Measurements from ENCODE around the gene FBLIM1.

FBLIM1 gene

DNA sequence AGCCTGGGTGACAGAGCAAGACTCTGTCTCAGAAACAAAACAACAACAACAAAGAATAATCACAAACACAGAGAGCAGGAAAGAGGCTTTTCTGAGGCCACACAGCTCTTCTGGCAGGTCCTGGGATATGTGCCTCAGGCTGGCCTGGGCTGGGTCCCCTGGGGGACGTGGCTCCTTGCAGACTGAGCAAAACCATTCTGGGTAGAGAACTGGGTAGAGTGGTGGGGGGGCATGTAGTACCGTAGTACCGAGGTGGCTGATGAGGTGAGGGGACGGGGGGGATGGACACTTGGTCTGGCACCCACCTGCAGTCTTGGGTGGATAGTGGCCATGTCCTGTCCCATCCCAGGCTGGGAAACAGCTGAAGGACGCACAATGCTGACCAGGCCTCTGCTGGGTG, 10.3 kb upstream of the FBLIM1 start:
- H3K36me3 ChIP-seq (ENCODE audit: control insufficient read depth in 2 of 2, insufficient read depth in 1 of 2, low read length in 2 of 2) = no peaks in the 10 kb centered on the region
- TF ChIP-seq, protein P1, sequence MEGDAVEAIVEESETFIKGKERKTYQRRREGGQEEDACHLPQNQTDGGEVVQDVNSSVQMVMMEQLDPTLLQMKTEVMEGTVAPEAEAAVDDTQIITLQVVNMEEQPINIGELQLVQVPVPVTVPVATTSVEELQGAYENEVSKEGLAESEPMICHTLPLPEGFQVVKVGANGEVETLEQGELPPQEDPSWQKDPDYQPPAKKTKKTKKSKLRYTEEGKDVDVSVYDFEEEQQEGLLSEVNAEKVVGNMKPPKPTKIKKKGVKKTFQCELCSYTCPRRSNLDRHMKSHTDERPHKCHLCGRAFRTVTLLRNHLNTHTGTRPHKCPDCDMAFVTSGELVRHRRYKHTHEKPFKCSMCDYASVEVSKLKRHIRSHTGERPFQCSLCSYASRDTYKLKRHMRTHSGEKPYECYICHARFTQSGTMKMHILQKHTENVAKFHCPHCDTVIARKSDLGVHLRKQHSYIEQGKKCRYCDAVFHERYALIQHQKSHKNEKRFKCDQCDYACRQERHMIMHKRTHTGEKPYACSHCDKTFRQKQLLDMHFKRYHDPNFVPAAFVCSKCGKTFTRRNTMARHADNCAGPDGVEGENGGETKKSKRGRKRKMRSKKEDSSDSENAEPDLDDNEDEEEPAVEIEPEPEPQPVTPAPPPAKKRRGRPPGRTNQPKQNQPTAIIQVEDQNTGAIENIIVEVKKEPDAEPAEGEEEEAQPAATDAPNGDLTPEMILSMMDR (tag by site-specific recombination; IDR thresholded peaks at IDR 0.05) = no peak
- TF ChIP-seq ZNF664 (tag by site-specific recombination; IDR thresholded peaks at IDR 0.05) (no peak), ZNF202 (tag by site-specific recombination; IDR thresholded peaks at IDR 0.05; ENCODE audit: borderline replicate concordance) (no peak), ZNF549 (tag by site-specific recombination; IDR thresholded peaks at IDR 0.05) (no peak), GLIS1 (tag by site-specific recombination; IDR thresholded peaks at IDR 0.05) (no peak), ZFP69B (tag by site-specific recombination; IDR thresholded peaks at IDR 0.05) (no peak), ZNF501 (tag by site-specific recombination; IDR thresholded peaks at IDR 0.05) (no peak), ZSCAN30 (tag by site-specific recombination; IDR thresholded peaks at IDR 0.05) (no peak), MEIS1 (CRISPR knock-in tag; IDR thresholded peaks at IDR 0.05; ENCODE audit: borderline replicate concordance) (no peak), ZNF274 (IDR thresholded peaks at IDR 0.05; ENCODE audit: low read length) (no peak), ZNF274 (tag by site-specific recombination; IDR thresholded peaks at IDR 0.05; ENCODE audit: borderline replicate concordance) (no peak), GLI2 (tag by site-specific recombination; IDR thresholded peaks at IDR 0.05; ENCODE audit: borderline replicate concordance, low read depth) (no peak), ZNF174 (tag by site-specific recombination; IDR thresholded peaks at IDR 0.05) (no peak), ZNF37A (tag by site-specific recombination; IDR thresholded peaks at IDR 0.05) (no peak), ZNF221 (tag by site-specific recombination; IDR thresholded peaks at IDR 0.05; ENCODE audit: borderline replicate concordance) (no peak), ZNF777 (tag by site-specific recombination; IDR thresholded peaks at IDR 0.05; ENCODE audit: borderline replicate concordance) (no peak), GFI1B (tag by site-specific recombination; IDR thresholded peaks at IDR 0.05) (no peak), ZNF747 (tag by site-specific recombination; IDR thresholded peaks at IDR 0.05) (no peak), SP2 (tag by site-specific recombination; IDR thresholded peaks at IDR 0.05) (no peak)
- TF ChIP-seq, protein P2, sequence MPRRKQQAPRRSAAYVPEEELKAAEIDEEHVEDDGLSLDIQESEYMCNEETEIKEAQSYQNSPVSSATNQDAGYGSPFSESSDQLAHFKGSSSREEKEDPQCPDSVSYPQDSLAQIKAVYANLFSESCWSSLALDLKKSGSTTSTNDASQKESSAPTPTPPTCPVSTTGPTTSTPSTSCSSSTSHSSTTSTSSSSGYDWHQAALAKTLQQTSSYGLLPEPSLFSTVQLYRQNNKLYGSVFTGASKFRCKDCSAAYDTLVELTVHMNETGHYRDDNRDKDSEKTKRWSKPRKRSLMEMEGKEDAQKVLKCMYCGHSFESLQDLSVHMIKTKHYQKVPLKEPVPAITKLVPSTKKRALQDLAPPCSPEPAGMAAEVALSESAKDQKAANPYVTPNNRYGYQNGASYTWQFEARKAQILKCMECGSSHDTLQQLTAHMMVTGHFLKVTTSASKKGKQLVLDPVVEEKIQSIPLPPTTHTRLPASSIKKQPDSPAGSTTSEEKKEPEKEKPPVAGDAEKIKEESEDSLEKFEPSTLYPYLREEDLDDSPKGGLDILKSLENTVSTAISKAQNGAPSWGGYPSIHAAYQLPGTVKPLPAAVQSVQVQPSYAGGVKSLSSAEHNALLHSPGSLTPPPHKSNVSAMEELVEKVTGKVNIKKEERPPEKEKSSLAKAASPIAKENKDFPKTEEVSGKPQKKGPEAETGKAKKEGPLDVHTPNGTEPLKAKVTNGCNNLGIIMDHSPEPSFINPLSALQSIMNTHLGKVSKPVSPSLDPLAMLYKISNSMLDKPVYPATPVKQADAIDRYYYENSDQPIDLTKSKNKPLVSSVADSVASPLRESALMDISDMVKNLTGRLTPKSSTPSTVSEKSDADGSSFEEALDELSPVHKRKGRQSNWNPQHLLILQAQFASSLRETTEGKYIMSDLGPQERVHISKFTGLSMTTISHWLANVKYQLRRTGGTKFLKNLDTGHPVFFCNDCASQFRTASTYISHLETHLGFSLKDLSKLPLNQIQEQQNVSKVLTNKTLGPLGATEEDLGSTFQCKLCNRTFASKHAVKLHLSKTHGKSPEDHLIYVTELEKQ (tag by site-specific recombination; IDR thresholded peaks at IDR 0.05; ENCODE audit: borderline replicate concordance) = no peak
- ChIA-PET POLR2A (interaction anchor here (0.5 kb wide), 1 partner anchor 62 kb away, joined by 3 read pairs; no protein-coding TSS in a partner anchor), CTCF (interaction anchor here (0.6 kb wide), 1 partner anchor 270 kb away, joined by 3 read pairs; no protein-coding TSS in a partner anchor)
- H3K9me3 ChIP-seq (ENCODE audit: control insufficient read depth, insufficient read depth, low read depth, low read length) = no peaks in the 10 kb centered on the region
- no peaks in the 10 kb centered on the region for H3K4me1 ChIP-seq (ENCODE audit: control insufficient read depth, insufficient read depth, low read length)
- no peak overlapping the region for H3K4me3 ChIP-seq (ENCODE audit: low read depth, low read length)
- no peak overlapping the region for H3K27ac ChIP-seq (ENCODE audit: extremely low read depth, low read depth, low read length)

DNA sequence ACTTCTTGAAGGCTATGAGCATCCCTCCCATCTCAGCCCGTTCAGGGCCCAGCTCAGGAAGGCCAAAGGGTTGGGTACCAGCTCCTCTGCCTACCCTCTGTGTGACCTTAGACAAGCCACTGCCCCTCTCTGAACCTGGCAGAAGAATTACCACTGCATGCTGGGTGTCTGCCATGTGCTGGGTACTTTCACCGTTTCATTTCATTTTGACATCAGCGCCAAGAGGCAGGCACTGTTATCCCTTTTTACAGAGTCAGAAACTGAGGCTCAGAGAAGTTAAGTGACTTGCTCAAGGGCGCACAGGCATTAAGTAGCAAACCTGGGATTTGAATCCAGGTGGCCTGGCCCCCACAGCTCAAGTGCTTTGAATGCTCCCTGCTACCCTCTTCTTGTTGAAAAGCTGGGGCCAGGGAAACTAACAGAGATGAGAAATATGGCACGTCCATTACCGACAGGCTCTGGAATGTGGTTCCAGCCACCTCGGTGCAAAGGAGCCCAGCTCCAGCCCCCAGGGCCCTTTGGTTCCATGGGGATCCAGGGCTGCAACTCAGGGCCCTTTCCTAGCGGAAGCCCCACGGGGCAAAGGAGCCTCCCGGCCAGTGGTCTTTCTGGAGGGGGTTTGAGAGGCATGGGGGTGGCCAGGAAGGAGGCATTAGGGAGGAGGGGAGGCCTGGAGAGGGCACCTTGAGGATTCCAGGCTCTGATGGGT, 9.8 kb upstream of the FBLIM1 start:
- no peaks in the 10 kb centered on the region for H3K4me1 ChIP-seq (ENCODE audit: control insufficient read depth, insufficient read depth, low read length)
- H3K36me3 ChIP-seq (ENCODE audit: control insufficient read depth in 2 of 2, insufficient read depth in 1 of 2, low read length in 2 of 2) = no peaks in the 10 kb centered on the region
- H3K4me3 ChIP-seq (ENCODE audit: low read depth, low read length) = no peak overlapping the region
- no peaks in the 10 kb centered on the region for H3K9me3 ChIP-seq (ENCODE audit: control insufficient read depth, insufficient read depth, low read depth, low read length)
- no peak overlapping the region for H3K27ac ChIP-seq (ENCODE audit: extremely low read depth, low read depth, low read length)
- peak; percentile 83; the same call in 1 of the 2 replicates for TF ChIP-seq ZNF768 (tag by site-specific recombination; IDR thresholded peaks at IDR 0.05)
- TF ChIP-seq ZNF146 (tag by site-specific recombination; IDR thresholded peaks at IDR 0.05) = no peak
- TF ChIP-seq ZNF155 (tag by site-specific recombination; IDR thresholded peaks at IDR 0.05) = no peak
- ChIA-PET CTCF (no interaction called here), POLR2A (interaction anchor here (0.5 kb wide), 1 partner anchor 61 kb away, joined by 3 read pairs; no protein-coding TSS in a partner anchor)

All from HEK293 (cell line).